ENCODE data around the gene RPP25L.

RPP25L gene

DNA sequence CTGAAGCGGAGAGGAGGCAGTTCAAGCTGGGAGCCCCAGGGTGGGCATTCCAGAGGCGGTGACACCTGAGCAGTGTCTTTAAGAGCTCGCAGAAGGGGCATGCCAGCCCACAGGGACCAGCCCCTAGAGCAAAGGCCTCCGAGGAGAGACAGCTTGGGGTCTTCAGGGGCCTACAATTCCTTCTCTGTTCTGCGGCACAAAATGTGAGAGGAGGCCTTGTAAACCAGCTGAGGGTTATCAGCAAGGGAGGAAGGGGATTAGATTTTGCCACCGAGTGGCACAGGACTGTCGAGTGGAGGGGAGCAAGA is 26.2 kb upstream of the RPP25L start:
- peak in 1 of 58 donors; percentile 58 for DNase-seq

DNA sequence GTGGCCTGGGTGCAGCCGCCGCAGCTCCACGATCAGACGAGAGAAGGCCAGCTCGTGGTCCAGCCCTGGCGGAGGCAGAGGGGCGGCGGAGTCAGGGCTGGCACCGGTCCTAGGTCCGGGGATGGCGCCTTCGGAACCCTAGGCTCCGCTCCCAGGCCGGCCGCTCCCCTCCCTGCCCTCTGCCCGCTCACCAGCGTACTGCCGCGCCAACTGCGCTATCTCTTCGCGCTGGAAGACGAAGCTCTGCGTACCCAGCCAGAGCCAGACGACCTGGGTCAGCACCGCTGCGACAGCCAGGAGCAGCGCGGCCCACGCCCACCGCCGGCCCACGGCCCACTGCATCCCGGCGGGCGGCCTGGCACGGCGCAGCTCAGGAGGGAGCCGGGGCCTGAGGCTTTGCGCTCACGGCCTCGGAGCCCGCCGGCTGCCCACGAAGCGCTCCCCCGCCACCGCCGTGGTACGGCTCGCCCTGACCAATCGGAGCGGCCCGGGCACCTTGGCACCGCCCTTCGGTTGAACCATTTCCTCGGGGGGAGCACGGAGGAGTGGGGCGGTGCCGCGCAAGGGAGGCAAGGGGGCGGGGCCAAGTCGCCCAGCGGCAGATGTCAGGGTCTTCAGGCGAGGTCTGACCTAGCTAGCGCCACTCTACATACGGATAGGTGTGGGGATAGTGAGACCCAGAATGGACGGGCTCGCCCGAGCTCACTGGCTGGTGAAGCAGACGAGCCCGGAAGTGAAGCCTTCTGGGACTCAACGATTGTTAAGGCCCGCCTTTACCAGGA is 25.6 kb upstream of the RPP25L start, which contains the start of gene SIGMAR1:
SIGMAR1 (minus strand) TSS at position 432 of the 782 bp plus-strand sequence; CDS start at position 342, 90 bp downstream.
- DNase-seq: peak; percentile 54 to 95 (median 90)

DNA sequence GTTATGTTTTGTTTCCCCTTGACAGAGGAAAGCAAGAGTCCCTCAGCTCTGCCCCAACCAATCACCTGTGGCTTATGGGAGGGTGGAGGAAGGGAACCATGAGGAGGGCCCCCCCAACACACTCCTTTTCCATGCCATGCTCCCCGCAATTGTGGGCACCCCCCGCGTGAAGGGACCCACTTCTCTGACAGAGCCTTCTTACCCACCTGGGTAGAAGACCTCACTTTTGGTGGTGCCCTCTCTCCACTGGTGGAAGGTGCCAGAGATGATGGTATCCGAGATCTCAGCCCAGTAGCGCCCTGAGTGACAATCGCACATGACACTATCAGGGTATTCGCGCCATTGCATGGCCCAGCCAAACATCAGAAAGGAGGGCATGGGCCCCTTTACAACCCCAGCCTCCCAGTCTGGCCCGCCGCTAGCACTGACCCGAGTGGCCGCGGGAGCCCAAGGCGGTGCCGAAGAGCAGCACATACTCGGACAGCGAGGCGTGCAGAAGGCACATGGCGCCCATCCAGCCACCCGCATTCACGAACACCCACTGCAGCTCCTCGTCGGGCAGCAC is 25.0 kb upstream of the RPP25L start:
- DNase-seq: peak in 9 of 58 donors; percentile 9 to 70 (median 48)

DNA sequence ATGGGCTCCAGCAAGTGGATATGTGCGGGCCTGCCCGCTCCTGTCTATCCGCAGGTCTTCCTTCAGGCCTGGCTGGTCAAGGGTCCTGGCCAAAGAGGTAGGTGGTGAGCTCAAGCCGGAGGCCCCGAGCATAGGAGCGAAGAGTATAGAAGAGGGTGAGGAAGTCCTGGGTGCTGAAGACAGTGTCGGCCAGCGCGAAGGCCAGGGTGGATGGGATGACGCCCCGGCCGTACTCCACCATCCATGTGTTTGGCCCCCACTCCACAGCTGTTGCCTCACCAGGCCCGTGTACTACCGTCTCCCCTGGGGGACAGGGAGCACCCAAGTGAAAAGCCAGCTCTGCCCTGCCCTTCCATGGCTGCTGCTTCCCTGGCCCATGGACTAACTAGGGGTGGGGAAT is 23.7 kb upstream of the RPP25L start:
- no peak for DNase-seq

DNA sequence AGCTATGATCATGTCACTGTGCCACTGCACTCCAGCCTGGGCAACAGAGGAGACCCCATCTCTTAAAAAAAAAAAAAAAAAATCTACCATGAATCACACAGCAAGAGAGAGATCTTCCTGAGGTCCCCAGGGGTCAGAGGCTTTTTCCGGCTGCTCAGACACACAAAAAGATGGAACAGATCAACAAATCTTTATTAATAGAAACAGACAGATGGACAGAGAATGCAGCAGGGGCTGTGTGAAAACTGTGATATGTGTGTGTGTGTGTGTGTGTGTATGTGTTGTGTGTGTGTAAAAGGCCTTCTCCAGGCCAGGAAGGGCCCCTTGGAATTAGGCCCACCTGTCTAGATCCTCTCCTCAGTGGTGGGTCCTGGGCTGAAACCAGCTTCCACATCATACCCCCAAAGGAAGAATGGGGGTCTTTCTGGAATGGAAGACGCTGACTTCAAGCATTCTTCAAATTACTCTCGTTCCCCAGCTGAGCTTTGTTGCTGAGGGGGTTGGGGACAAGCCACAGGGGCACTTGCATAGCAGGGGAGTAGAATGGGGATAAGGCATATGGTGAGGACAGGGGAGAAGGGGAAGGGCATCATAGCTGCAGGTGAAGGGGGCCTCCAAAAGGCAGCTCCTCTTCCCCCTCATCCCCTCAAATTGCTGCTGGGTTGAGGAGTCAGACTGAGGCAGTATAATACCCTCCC is 22.8 kb upstream of the RPP25L start:
- no peak for DNase-seq

DNA sequence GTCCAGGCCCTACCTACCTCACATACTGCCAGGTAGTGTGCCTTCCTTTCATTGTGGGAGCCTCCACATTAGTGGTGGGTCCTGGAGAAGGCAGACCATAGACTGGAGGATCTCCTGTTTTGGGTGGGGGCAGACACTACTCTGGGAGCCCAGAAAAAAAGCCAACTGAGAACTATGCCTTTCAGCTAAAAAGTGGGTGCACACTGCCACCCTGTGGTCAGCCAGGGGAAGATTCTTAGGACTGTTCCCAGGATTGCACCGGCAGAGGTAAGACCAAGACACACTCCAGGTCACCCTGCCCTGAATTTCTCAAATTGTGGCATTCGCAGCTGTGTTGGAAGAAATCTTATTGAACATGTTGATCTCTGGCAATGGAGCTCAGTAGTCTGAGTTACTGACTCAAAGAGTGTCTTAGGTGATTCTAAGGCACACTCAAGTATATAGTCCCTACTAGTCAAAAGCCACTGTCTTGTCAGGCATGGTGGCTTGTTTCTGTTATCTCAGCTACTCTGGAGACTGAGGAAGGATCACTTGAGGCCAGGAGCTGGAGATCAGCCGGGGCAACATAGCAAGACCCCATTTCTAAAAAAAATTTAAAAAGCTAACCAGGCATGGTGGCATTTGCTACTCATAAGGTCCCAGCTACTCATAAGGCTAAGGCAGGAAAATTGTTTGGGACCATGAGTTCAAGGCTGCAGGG is 22.1 kb upstream of the RPP25L start:
- DNase-seq: peak in 54 of 58 donors; percentile 8 to 81 (median 38)

DNA sequence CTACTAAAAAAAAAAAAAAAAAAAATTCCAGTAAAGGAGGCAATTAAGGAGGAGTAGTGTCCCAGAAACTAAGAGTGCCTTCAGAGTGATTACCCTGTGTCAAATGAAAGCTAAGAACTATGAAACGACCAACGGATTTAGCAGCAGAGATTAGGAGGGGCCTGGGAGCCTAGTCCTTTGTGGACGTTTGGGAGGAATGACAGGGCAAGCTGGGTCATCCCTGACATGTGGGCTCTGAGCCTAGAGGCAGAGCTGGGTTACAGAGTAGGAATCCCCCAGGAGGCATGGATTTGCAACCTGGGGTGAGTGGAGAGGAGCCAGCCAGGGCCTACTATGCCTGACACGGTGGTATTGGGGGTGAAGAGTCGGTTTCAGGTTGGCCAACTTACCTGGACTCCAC is 21.3 kb upstream of the RPP25L start:
- DNase-seq: no peak

DNA sequence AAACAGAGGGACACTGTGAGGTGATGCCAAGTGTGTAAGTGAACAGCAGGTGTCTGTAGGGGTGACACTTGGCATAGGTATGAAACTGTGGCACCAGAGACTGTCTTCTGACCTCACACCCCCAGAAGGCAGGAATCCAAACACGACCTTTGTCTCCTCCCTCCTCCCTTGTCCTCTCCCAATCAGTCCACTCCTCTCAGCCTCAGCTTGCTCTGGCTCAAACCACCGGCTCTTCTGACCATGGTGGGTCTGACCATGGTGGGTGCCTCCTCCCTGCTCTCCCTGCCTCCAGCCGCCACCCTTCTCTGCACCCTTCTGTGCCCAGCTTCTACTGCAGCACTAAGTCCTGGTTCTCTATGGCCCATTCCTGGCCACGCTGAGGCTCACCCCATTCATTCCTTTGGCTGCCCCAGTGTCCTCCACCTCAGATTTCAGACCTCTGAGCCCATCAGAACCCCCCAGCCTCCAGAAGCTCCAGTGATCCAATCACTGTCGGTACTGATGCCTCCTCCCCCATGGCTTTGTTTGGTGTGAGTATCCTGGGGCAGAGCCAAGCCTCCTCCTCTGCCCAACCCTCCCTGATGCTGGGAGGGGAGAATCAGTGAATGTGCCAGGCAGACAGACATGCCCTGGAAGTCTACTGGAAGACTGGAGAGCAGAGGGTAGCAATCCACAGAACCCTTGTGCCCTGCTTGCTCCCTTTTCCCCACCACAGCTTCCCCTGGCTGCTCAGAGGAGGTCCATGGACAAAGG is 18.7 kb upstream of the RPP25L start:
- DNase-seq: no peak

DNA sequence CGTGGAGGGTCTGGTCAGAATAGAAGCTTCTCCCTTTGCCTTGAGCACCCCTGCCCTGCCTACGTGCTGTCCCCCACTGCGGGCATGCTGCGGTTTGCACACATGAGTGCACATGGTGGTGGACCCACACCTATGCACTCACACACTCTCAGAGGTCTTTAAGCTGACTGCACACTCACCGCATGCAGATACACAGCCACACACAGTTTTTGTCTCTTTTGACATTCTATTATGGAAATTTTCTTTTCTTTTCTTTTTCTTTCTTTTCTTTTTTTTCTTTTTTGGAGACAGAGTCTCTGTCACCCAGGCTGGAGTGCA is 17.6 kb upstream of the RPP25L start:
- no peak for DNase-seq

DNA sequence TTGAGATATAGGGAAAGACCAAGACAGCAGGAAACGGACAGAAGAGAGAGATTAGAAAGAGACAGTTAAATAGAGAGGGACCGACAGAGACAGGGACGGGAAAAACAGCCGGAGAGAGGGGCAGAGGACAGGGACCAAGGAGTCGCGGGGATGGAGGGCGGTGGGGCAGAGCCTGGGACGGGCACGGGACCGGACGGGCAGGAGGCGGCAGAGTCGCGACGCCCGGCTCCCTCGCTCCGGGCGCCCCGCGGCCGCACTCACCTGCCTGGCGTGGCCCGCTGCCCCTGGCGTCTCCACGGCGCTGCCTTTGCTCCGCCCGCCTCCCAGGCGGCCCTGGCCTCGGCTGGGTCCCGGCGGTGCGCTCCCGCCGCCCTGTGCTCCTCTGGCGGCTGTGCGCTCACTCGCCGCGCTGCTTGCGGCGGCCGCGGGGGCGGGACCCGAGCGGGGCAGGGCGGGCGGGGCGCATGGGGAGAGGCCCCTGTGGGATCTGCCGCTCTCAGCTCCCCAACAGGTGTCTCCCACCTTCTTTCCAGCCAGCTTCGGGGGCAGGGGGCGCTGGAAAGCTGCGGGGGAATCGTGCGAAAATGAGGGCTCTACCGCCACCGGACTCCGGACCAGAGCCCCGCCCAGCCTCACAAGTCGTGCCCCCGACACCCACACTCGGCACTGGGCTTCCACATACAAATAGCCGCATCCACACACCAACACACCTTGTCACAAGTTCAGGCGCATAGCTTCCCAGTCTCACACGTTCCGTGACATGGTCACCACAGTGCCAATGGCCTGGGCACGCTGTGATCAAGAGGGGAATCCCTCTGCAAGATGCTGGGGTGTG is 17.0 kb upstream of the RPP25L start, which contains the start of gene ARID3C:
ARID3C (minus strand) TSS at position 411 of the 835 bp plus-strand sequence. CDS start 1,052 bp downstream, outside the sequence.
- peak in 2 of 58 donors; percentile 21 to 28 for DNase-seq

DNA sequence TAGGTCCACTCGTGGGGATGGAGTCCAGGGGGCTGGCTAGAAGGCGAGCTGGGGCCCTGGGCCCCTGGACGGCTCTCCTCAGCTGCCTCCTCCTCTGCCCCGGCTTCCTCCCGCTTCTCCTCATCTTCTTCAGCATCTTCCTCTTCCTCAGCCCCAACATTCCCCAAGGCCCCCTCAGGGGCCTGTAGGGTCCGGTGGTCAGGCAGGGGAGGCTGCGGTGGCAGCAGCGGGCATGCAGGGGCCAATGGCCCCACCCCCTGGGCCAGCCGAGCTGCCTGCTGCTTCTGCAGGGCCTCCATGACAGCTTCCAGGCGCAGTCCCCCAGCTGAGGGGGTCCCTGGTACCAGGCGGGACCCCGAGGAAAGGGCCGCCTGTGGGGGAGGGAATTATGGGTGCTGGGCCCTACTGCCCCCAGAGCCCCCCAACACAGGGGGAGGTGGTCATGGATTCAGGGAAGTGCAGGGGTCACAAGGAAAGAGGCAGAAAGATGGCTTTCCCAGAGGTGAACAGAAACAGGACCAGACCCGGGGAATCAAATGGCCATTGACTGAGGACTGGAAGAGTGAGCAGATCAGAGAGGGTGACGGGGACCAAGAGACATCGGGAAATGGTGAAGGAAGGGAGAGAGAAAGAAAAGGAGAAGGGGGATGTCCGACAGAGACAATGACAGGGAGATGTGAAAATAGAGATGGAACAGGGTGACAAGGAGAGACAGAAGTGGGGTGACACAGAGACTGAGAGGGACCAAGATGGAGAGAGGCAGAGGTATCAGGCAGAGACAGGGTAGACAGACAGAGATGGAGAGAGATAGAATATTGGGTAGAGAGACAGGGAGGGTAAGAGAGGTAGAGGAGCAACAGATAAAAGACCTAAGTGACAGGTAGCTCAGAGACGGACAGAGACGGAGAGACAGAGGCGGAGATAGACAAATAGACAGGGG is 16.1 kb upstream of the RPP25L start:
- no peak for DNase-seq

DNA sequence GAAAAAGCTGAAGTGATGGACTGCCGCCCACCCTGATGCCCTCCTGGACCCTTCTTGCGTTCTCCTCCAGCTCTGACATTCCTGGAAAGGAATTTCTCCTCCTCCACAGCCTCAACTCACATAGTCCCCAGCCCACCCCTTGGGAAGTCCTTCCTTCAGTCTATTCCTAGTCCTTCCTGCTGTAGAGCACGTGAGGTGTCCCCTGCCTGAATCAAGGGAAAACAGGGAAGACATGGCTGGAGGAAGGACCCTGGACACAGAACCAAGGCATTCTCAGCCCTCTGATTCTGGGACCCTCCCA is 13.2 kb upstream of the RPP25L start:
- no peak for DNase-seq

DNA sequence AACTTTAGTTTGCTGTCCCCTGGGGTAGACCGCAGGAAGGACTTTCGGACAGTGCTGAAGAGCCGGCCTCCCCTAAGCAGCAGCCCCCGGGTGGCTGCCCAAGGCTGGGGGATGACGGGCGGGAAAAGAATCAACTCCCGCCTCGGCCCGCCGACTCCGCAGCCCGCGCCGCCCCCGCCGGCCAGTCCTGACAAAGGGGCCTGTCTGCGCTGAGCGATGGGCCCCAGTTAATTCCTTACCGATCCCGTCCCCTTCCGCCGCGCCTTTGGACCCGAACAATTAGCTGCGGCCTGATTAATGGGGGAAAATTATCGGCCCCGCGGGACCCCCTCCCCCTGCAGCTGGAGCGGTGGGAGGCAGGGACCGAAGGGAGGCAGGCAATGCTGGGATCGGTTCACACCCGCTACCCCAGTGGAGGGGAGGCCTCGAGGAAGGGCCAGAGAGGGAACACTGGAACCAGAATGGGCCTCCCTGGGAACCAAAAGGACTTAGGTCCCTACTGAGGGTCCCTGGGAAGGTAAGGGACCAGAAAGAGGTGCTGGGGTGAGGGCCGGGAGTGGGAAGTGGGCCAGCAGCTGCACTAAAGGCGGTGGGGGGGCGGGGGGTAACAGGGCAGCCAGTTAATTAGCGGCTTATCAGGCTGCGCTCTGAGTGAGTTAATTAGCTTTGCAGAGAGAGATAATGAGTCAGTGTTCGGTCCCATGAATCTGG is 12.7 kb upstream of the RPP25L start:
- no peak for DNase-seq

DNA sequence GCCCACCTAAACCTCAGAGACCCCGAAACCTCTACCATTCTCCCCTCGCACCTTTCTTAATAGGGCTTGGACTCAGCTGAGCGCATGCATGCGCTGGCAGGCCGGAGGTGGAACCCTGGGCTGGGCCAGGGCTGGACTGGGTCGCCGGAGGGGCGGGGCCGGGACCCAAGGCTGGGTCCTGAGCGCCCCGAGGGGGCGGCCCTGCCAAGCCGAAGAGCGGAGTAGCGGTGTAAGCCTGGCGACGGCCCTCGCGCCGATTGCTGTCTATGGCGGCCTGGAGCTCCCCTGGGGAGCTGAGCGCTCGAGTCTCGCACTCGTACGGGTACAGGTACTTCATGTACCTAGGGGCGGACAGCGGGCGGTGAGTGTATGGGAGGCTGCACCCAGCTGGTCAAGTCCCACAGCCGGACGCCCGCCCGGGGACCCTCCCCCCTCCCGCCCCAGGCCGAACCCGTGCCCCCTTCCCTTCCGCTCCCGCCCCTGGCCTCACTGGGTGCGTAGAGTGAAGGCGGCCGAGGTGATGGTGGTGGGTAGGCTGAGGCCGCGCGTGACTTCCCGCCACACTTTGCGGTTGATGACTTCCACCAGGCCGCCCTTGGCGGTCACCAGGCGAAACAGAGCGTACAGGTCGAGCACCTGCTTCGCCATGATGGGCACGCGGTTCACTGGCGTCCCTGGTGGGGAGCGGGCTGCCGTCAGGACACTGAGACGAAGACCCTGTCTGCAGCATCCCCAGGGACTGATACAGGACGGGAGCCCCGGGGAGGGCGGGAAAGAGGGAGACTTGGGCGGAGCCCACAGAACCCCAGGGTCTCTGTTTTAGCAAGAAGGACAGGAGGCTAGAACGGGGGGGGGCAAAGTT is 11.7 kb upstream of the RPP25L start:
- no peak for DNase-seq

DNA sequence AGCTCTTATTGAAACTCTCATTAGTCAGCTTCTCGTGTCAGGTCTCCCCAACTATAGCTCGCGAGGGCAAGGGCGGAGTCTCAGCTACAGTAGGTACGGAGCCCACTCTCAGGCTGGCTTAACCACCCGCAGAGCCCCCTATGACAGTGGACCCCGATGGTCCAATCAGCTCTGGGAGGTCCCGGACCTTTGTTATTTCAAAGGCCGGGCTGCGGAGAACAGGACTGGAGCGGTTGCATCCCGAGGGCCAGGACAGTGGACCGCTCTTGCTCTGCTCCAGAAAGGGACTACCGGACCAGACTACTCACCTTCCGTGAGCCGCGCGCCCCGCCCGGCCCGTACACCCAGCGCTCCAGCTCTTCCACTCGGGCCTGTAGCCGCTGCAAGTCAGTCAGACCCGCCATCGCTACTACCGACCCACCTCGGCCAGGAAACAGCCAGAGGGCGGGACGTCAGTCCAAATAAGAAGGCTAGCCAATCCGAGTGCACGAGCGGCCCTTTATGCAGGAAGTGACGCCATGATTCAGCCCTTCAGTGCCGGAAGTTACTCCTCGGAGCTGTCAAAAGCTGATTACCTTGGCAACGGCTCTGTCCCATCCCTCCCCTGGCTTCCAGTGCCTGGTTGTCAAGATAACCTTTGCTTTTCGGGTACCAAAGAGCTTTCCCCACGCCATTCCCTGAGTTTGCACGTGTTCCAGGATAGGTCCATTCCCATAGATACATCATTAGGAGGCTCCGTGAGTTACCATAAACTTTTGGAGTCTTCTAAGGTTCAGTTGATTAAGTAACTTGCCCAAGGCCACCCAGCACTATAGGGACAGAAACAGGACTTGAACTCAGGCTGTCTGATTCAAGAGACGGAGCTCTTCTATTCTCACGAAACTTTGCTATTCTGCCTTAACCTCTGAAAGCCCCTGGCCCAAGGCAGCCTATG is 8.4 kb upstream of the RPP25L start, which contains the start of gene DCTN3:
DCTN3 (minus strand) TSS at position 435 of the 934 bp plus-strand sequence; CDS start at position 404, 31 bp downstream.
- DNase-seq: peak; percentile 38 to 97 (median 90)

DNA sequence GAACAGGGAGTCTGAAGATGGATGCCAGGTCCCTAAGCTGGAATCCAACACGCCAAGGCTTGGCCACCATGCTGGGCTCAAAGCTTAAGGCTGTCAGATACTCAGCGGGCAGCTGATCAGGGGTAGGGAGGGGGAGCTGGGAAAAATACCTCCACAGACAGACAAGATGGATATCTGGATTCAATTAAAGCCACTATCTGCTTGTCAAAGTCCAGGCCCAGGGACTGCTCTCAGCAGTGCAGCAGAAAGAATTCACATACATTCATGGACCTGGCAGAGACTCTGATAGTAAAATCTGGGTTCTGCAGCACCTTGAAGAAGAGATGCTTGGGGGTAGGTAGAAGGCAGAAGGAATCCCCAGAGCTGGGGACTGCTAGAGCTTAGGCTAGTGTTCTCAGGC is 3.2 kb upstream of the RPP25L start:
- DNase-seq: no peak

Data from anterior cingulate cortex (tissue), 58 donors.